SH-SY5Y (cell line): ENCODE measurements around the gene CDKL1.

Experiments
- GATA2 ChIP-seq: IDR thresholded peaks from 2 replicates; pipeline ENCODE4 v1.6.1; 2011; ENCODE audit warnings: mild to moderate bottlenecking, low read depth, low read length
- GATA3 ChIP-seq: IDR thresholded peaks from 2 replicates; pipeline ENCODE4 v1.6.1; 2011; ENCODE audit warnings: low read depth, mild to moderate bottlenecking, low read length, moderate library complexity

- TF ChIP-seq GATA2 (no peak), GATA3 (no peak)
Observed at GRCh38 chr14:50357124-50357523, 39.6 kb downstream of the CDKL1 start.
